Endothelial cell of umbilical vein (primary cell): ENCODE results near the gene TSPAN18. TPM values are rescaled to one million over a fixed set of nuclear protein-coding genes. Genes with fewer than 3 reads are reported as not detected.

Experiments used
- BruUV-seq: library from RNA; stranded (reverse); fragments of 400-500 nt; replicated peaks from 2 replicates; lab custom pipeline; 2021; lab: Mats Ljungman, UMichigan
- CTCF ChIA-PET: fragments of 300-600, 350-600 bp; sonication (Branson Sonifier 250); formaldehyde crosslinking; loops from one replicate; lab custom pipeline; 2021; ENCODE audit warnings: antibody characterized with exemption, inconsistent platforms; lab: Charles Lee
- POLR2A ChIA-PET: fragments of 300-600, 350-600 bp; sonication (Branson Sonifier 250); formaldehyde crosslinking; loops from one replicate; lab custom pipeline; 2021; ENCODE audit warnings: antibody characterized with exemption, inconsistent platforms; lab: Charles Lee
- DNase-seq: peaks from one replicate; pipeline ENCODE4 v3.0.0-alpha.2; 2011; ENCODE audit warnings: low read depth, low spot score
- FAIRE-seq: peaks from 2 replicates; lab custom pipeline; 2011; peaks lifted over from hg19 to GRCh38; lab: Jason Lieb, UNC
- H2AFZ ChIP-seq: 2 replicates; pipeline ENCODE4 v1.6.0; 2012; ENCODE audit warnings: low read depth, low read length, control low read depth, inconsistent platforms
- H3K27ac ChIP-seq: 2 replicates; pipeline ENCODE4 v1.5.1; 2011; ENCODE audit warnings: low read depth, mild to moderate bottlenecking, control low read depth, low read length, moderate library complexity; ENCODE audit not compliant: insufficient read depth
- H3K27me3 ChIP-seq, 2 experiments: 2 replicates each; pipeline versions ENCODE4 v1.6.0 to v1.6.1; 2011; ENCODE audit warnings: low read length in 2 of 2, mixed read lengths in 1 of 2; ENCODE audit not compliant: control insufficient read depth in 2 of 2, insufficient read depth in 2 of 2
- H3K36me3 ChIP-seq, 2 experiments: 2 replicates in 1 of 2; 3 replicates in 1 of 2; pipeline ENCODE4 v1.5.1; 2011; ENCODE audit warnings: low read length in 2 of 2, mild to moderate bottlenecking in 1 of 2, moderate library complexity in 1 of 2; ENCODE audit not compliant: control insufficient read depth in 2 of 2, insufficient read depth in 2 of 2; ENCODE audit errors: extremely low read depth in 1 of 2
- H3K4me1 ChIP-seq: 3 replicates; pipeline ENCODE4 v1.5.1; 2011; ENCODE audit warnings: mild to moderate bottlenecking, low read length; ENCODE audit not compliant: control insufficient read depth, insufficient read depth; ENCODE audit errors: extremely low read depth
- H3K4me2 ChIP-seq: 2 replicates; pipeline ENCODE4 v1.6.1; 2011; ENCODE audit warnings: low read length, control low read depth, mixed read lengths; ENCODE audit not compliant: insufficient read depth
- H3K4me3 ChIP-seq, 3 experiments: fragments of 200-600 bp in 1 of 3; sonication (generic), shearing (Covaris generic) in 1 of 3; replicated peaks in 1 of 3; 2 replicates each; pipeline ENCODE4 v1.5.1; 2011 to 2016; ENCODE audit warnings: control low read depth in 3 of 3, low read length in 3 of 3, mild to moderate bottlenecking in 2 of 3, inconsistent platforms in 1 of 3, low read depth in 1 of 3, moderate library complexity in 1 of 3; ENCODE audit not compliant: insufficient read depth in 1 of 3
- H3K79me2 ChIP-seq: 2 replicates; pipeline ENCODE4 v1.6.0; 2012; ENCODE audit warnings: low read length, inconsistent platforms; ENCODE audit not compliant: control insufficient read depth, insufficient read depth
- H3K9ac ChIP-seq: replicated peaks from 2 replicates; pipeline ENCODE3; 2011; ENCODE audit warnings: low read length, control low read depth; ENCODE audit not compliant: insufficient read depth; ENCODE audit errors: extremely low read depth
- H3K9me1 ChIP-seq: replicated peaks from 3 replicates; pipeline ENCODE4 v1.6.0; 2011; ENCODE audit warnings: mild to moderate bottlenecking, low read length; ENCODE audit not compliant: control insufficient read depth, insufficient read depth; ENCODE audit errors: extremely low read depth
- H3K9me3 ChIP-seq: replicated peaks from 2 replicates; pipeline ENCODE4 v1.5.1; 2012; ENCODE audit warnings: low read length, inconsistent platforms; ENCODE audit not compliant: control insufficient read depth, insufficient read depth
- H4K20me1 ChIP-seq: replicated peaks from 2 replicates; pipeline ENCODE3; 2011; ENCODE audit warnings: mild to moderate bottlenecking, low read length; ENCODE audit not compliant: control insufficient read depth, insufficient read depth; ENCODE audit errors: extremely low read depth
- GATA2 ChIP-seq: IDR thresholded peaks from 2 replicates; pipeline ENCODE4 v1.7.0; 2011; ENCODE audit warnings: low read depth, mild to moderate bottlenecking, moderate library complexity, mixed read lengths, low read length; ENCODE audit not compliant: insufficient read length, insufficient read depth
- JUN ChIP-seq: IDR thresholded peaks from 2 replicates; pipeline ENCODE4 v1.6.1; 2011; ENCODE audit warnings: borderline replicate concordance, low read depth; ENCODE audit not compliant: insufficient read length, insufficient read depth
- POLR2A ChIP-seq: IDR thresholded peaks from 2 replicates; pipeline ENCODE4 v1.6.1; 2012; ENCODE audit warnings: low read depth, mild to moderate bottlenecking, control low read depth, low read length
- dilution Hi-C: fragments of 300-500 bp; cut with MboI; formaldehyde crosslinking; loops from one replicate; pipeline ENCODE4 v1.15.0; 2019; ENCODE audit warnings: low sequenced_read_pairs; ENCODE audit not compliant: extremely low pct_ligation_motif_present
- intact Hi-C: fragments of 100-400 bp; cut with micrococcal nuclease; formaldehyde crosslinking; loops from one replicate; pipeline ENCODE4 v1.10.0; 2022
- polyA plus RNA-seq, 4 experiments: library from polyadenylated mRNA; depleted of rRNA in 3 of 4; stranded (reverse) in 3 of 4; unstranded in 1 of 4; fragments of >200 nt; gene quantifications; 2 replicates each; pipeline versions ENCODE4 v1.2.1 to v1.2.3, GENCODE V29; 2011 to 2012; ENCODE audit warnings: missing spikeins in 1 of 4
- total RNA-seq: library from RNA; stranded (reverse); gene quantifications from 2 replicates; pipeline ENCODE4 v1.2.3, GENCODE V29; 2021
- TF ChIP-seq, protein P1 (sequence below), 2 donors: IDR thresholded peaks; 1 replicate in 1 of 2; 2 replicates in 1 of 2; pipeline ENCODE4 v1.5.1; 2011; ENCODE audit warnings: low read length in 2 of 2, mild to moderate bottlenecking in 2 of 2, moderate library complexity in 2 of 2, control low read depth in 1 of 2, inconsistent platforms in 1 of 2, low read depth in 1 of 2; ENCODE audit not compliant: insufficient read depth in 1 of 2; ENCODE audit errors: extremely low read depth in 1 of 2

Gene TSPAN18
- total and polyA plus RNA-seq, 2 donors (not counting 3 experiments of a cell fraction or from before 2014, with no cell fraction given), result 32.2 to 118 TPM

DNA sequence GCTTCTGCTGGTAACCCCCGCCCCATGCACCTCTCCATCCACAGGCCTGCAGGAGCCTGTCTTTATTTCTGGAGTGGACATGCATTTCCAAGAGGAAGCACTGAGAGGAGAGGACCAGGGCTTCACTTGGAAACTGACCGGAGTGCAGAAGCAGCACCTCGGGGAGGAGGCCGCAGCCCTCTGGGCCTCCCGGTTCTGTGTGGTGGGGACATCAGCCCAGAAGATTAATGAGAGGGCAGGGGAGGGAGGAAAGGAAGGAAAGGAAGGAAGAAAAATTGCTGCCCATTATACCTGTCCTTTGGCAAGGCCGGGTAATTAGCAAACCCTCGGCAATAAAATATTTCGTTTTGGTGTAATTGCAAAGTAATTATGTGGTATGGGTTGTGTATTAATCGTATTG, 126.9 kb downstream of the TSPAN18 start:
- H3K4me2 ChIP-seq, result no peak overlapping the region
- H3K4me3 ChIP-seq, result no peak overlapping the region
- no peaks in the 10 kb centered on the region for H3K9me3 ChIP-seq
- ChIA-PET POLR2A (no interaction called here), CTCF (no interaction called here)
- H3K9ac ChIP-seq, result no peak overlapping the region
- dilution Hi-C loops (no loop called here), intact Hi-C loops (no loop called here)
- no TSS peak for BruUV-seq
- no peak overlapping the region for H3K27ac ChIP-seq
- no peak for FAIRE-seq
- H3K9me1 ChIP-seq, result no peaks in the 10 kb centered on the region
- H4K20me1 ChIP-seq, result no peaks in the 10 kb centered on the region
- DNase-seq, result no peak
- TF ChIP-seq POLR2A (no peak), GATA2 (no peak)
- no peaks in the 10 kb centered on the region for H3K36me3 ChIP-seq
- H3K79me2 ChIP-seq, result no peaks in the 10 kb centered on the region
- no peaks in the 10 kb centered on the region for H3K27me3 ChIP-seq
- no peak overlapping the region for H2AFZ ChIP-seq
- no peaks in the 10 kb centered on the region for H3K4me1 ChIP-seq

DNA sequence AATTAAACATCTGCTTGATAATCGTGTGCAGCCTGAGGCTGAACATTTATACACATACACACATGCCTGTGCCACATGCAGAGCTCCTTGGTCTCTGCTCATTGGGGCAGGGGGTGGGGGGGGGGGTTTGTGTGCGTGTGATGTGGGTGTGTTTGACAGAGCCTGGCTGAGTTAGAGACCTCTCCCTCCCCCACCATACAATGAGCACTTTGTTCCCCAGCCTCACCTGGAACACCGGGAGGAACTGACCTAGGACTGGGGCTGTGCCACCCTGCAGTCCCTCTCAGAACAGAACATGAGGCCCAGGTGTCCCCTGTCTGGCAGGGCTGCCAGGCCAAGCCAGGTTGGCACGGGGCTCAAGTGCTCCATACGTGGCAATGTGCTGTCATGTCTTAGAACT, 127.3 kb downstream of the TSPAN18 start:
- CTCF ChIA-PET, result no interaction called here
- POLR2A ChIA-PET, result no interaction called here
- Histone ChIP-seq H3K4me3 (no peak overlapping the region), H3K9me3 (no peaks in the 10 kb centered on the region), H3K36me3 (no peaks in the 10 kb centered on the region), H3K27ac (no peak overlapping the region), H3K79me2 (no peaks in the 10 kb centered on the region), H2AFZ (no peak overlapping the region), H3K9me1 (no peaks in the 10 kb centered on the region), H4K20me1 (no peaks in the 10 kb centered on the region), H3K9ac (no peak overlapping the region), H3K27me3 (no peaks in the 10 kb centered on the region), H3K4me1 (no peaks in the 10 kb centered on the region), H3K4me2 (no peak overlapping the region)
- TF ChIP-seq, protein P1, sequence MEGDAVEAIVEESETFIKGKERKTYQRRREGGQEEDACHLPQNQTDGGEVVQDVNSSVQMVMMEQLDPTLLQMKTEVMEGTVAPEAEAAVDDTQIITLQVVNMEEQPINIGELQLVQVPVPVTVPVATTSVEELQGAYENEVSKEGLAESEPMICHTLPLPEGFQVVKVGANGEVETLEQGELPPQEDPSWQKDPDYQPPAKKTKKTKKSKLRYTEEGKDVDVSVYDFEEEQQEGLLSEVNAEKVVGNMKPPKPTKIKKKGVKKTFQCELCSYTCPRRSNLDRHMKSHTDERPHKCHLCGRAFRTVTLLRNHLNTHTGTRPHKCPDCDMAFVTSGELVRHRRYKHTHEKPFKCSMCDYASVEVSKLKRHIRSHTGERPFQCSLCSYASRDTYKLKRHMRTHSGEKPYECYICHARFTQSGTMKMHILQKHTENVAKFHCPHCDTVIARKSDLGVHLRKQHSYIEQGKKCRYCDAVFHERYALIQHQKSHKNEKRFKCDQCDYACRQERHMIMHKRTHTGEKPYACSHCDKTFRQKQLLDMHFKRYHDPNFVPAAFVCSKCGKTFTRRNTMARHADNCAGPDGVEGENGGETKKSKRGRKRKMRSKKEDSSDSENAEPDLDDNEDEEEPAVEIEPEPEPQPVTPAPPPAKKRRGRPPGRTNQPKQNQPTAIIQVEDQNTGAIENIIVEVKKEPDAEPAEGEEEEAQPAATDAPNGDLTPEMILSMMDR (IDR thresholded peaks at IDR 0.05; ENCODE audit: extremely low read depth in 1 of 2, insufficient read depth in 1 of 2, low read depth in 1 of 2, low read length in 2 of 2), result no peak
- TF ChIP-seq GATA2, result no peak
- TF ChIP-seq POLR2A, result no peak
- no peak for TF ChIP-seq JUN
- FAIRE-seq (no peak), DNase-seq (no peak)
- dilution Hi-C loops, result no loop called here
- intact Hi-C loops, result no loop called here
- BruUV-seq, result no TSS peak
